Esophagus muscularis mucosa (tissue), 3 donors: ENCODE measurements around the gene TMEM235.

Experiments used
- POLR2A ChIP-seq: fragments of 450-650 bp; IDR thresholded peaks from one replicate; pipeline ENCODE4 v1.6.1; 2017; ENCODE audit warnings: antibody characterized with exemption, moderate library complexity, mild to moderate bottlenecking, low read depth
- TF ChIP-seq, protein P1 (sequence below), 3 experiments: fragments of 200-600 bp in 2 of 3; fragments of 450-650 bp in 1 of 3; sonication (generic) in 2 of 3; IDR thresholded peaks; one replicate each; pipeline ENCODE4 v1.5.1; 2017 to 2019; ENCODE audit warnings: antibody characterized with exemption in 3 of 3, mild to moderate bottlenecking in 2 of 3, moderate library complexity in 1 of 3

DNA sequence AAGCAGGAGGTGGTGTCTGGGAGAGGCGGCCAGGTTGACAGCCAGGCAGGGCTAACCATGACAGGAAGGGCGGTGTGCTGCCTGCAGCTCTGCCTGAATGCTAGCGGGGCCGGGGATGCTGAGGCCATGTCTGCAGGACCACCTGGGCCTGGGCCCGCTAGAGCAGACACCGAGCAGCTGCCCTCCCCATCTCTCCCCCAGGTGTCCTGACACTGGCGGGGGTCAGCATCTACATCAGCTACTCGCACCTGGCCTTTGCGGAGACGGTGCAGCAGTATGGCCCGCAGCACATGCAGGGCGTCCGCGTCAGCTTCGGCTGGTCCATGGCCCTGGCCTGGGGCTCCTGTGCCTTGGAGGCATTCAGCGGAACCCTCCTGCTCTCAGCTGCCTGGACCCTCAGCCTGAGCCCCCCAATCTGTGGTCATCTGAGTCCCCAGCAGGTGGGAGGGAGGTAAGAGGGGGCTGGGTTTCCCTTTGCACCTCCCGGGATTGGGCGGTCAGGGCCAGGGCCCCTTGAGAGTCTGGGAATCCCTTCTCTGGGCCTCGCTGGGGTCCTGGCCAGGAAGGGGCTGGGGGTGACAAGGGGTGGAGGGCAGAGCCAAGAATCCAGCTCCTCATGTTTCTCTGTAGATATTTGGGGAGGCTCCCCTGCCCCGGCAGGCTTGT, 7.5 kb downstream of the TMEM235 start:
- TF ChIP-seq, protein P1, sequence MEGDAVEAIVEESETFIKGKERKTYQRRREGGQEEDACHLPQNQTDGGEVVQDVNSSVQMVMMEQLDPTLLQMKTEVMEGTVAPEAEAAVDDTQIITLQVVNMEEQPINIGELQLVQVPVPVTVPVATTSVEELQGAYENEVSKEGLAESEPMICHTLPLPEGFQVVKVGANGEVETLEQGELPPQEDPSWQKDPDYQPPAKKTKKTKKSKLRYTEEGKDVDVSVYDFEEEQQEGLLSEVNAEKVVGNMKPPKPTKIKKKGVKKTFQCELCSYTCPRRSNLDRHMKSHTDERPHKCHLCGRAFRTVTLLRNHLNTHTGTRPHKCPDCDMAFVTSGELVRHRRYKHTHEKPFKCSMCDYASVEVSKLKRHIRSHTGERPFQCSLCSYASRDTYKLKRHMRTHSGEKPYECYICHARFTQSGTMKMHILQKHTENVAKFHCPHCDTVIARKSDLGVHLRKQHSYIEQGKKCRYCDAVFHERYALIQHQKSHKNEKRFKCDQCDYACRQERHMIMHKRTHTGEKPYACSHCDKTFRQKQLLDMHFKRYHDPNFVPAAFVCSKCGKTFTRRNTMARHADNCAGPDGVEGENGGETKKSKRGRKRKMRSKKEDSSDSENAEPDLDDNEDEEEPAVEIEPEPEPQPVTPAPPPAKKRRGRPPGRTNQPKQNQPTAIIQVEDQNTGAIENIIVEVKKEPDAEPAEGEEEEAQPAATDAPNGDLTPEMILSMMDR (IDR thresholded peaks at IDR 0.05), result no peak
- TF ChIP-seq POLR2A, result no peak
